GM19468 (cell line): ENCODE data around the gene LAS1L.
"Not testable (repeated sequence)": the region's sequence is repeated elsewhere in the genome, so short reads cannot be mapped to it uniquely, and the experiment has no call there.

Experiments used
- ATAC-seq: cut with Tn5 transposase; IDR thresholded peaks from one replicate; pipeline ENCODE4 v1.9.1; 2021; ENCODE audit warnings: mild to moderate bottlenecking, moderate library complexity, moderate number of reproducible peaks; ENCODE audit not compliant: unreplicated experiment; ENCODE audit errors: extremely low read depth

LAS1L gene

GRCh38 chrX:65519530-65519929 is 15.1 kb downstream of the LAS1L start:
- not testable (repeated sequence) for ATAC-seq

- ATAC-seq, result not testable (repeated sequence)
Measured at GRCh38 chrX:65518980-65519379, 15.6 kb downstream of the LAS1L start.

- ATAC-seq, result no peak
Measured at GRCh38 chrX:65517923-65518322, 16.7 kb downstream of the LAS1L start.

GRCh38 chrX:65516756-65517155 is 17.8 kb downstream of the LAS1L start:
- no peak for ATAC-seq

- no peak for ATAC-seq
Measured at GRCh38 chrX:65513610-65514009, 21.0 kb downstream of the LAS1L start.

- no peak for ATAC-seq
Measured at GRCh38 chrX:65509400-65509799, 25.2 kb downstream of the LAS1L start.

- no peak for ATAC-seq
Measured at GRCh38 chrX:65508851-65509250, 25.7 kb downstream of the LAS1L start.

- ATAC-seq, result no peak
Measured at GRCh38 chrX:65502618-65503017, 32.0 kb downstream of the LAS1L start.

GRCh38 chrX:65493431-65493830 is 41.2 kb downstream of the LAS1L start:
- no peak for ATAC-seq

- no peak for ATAC-seq
Measured at GRCh38 chrX:65491620-65492019, 43.0 kb downstream of the LAS1L start.

- no peak for ATAC-seq
Measured at GRCh38 chrX:65488495-65488894, 46.1 kb downstream of the LAS1L start.

GRCh38 chrX:65480960-65481359 is 53.6 kb downstream of the LAS1L start:
- no peak for ATAC-seq

- not testable (repeated sequence) for ATAC-seq
Measured at GRCh38 chrX:65479102-65479501, 55.5 kb downstream of the LAS1L start.

- no peak for ATAC-seq
Measured at GRCh38 chrX:65476564-65476963, 58.0 kb downstream of the LAS1L start.

- no peak for ATAC-seq
Measured at GRCh38 chrX:65463550-65463949, 71.0 kb downstream of the LAS1L start.
